ENCODE data around the gene NALCN.

Gene NALCN

DNA sequence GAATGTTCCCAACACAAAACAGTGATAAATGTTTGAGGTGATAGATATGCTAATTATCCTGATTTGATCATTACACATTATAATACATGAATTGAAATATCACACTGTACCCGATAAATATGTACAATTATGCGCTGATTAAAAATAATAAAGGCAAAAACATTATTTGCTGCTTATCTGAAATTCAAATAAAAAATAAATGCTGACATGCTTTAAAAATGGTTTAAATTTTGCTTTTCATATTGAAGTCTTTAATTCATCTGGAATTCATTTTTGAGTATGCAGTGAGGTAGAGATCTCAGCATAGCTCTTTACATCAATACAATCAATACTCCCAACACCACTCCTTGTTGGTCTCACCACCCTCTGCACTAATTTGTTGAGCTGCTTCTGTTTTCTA is 330.8 kb downstream of the NALCN start:
- Histone ChIP-seq H4K8ac (ENCODE audit: low read depth, low read length) (no peak overlapping the region), H2BK120ac (ENCODE audit: low read depth, low read length) (no peak overlapping the region), H3K36me3 (ENCODE audit: control insufficient read depth, insufficient read depth, low read length) (no peaks in the 10 kb centered on the region), H2AK5ac (ENCODE audit: low read length) (no peak overlapping the region), H2BK15ac (replicated peaks; ENCODE audit: low read depth) (no peak overlapping the region), H2BK5ac (ENCODE audit: low read length) (no peak overlapping the region), H3K27me3 (ENCODE audit: insufficient read depth, low read length, poor library complexity) (no peaks in the 10 kb centered on the region), H3K9ac (ENCODE audit: low read length) (no peak overlapping the region), H3K4me3 (ENCODE audit: low read length) (no peak overlapping the region), H3K4ac (ENCODE audit: low read depth, low read length) (no peak overlapping the region), H3K56ac (ENCODE audit: low read length) (no peak overlapping the region), H3K18ac (ENCODE audit: low read length) (no peak overlapping the region), H3K27ac (ENCODE audit: low read depth, low read length) (no peak overlapping the region), H3K79me2 (ENCODE audit: control insufficient read depth, insufficient read depth, low read length) (no peaks in the 10 kb centered on the region), H3K23ac (ENCODE audit: low read length) (no peak overlapping the region), H4K5ac (ENCODE audit: low read length) (no peak overlapping the region), H3K79me1 (ENCODE audit: low read length) (no peaks in the 10 kb centered on the region), H3K4me1 (ENCODE audit: control insufficient read depth, low read depth, low read length) (no peaks in the 10 kb centered on the region), H3K4me2 (ENCODE audit: low read length) (no peak overlapping the region)
- no peak for DNase-seq
- no CpG with 5 or more reads among the region's 2 CpGs for whole genome bisulfite sequencing (ENCODE audit: extremely low coverage, insufficient coverage, low lambda C conversion rate)

GRCh38 chr13:101082441-101082840 is 333.9 kb downstream of the NALCN start:
- H3K18ac ChIP-seq (ENCODE audit: low read length): no peak overlapping the region
- no peak overlapping the region for H2BK5ac ChIP-seq (ENCODE audit: low read length)

GRCh38 chr13:101080616-101081015 is 335.7 kb downstream of the NALCN start:
- no peak overlapping the region for H3K27ac ChIP-seq (ENCODE audit: low read depth, low read length)
- H3K4me1 ChIP-seq (ENCODE audit: control insufficient read depth, low read depth, low read length): no peaks in the 10 kb centered on the region
- no peaks in the 10 kb centered on the region for H3K27me3 ChIP-seq (ENCODE audit: insufficient read depth, low read length, poor library complexity)
- no peak overlapping the region for H2BK5ac ChIP-seq (ENCODE audit: low read length)
- H3K23ac ChIP-seq (ENCODE audit: low read length): no peak overlapping the region
- no peaks in the 10 kb centered on the region for H3K79me1 ChIP-seq (ENCODE audit: low read length)
- H3K4me2 ChIP-seq (ENCODE audit: low read length): no peak overlapping the region
- no peak overlapping the region for H3K18ac ChIP-seq (ENCODE audit: low read length)
- H2BK120ac ChIP-seq (ENCODE audit: low read depth, low read length): no peak overlapping the region
- no peak overlapping the region for H2BK15ac ChIP-seq (replicated peaks; ENCODE audit: low read depth)
- DNase-seq: no peak
- H3K4me3 ChIP-seq (ENCODE audit: low read length): no peak overlapping the region
- no peak overlapping the region for H3K56ac ChIP-seq (ENCODE audit: low read length)
- H4K5ac ChIP-seq (ENCODE audit: low read length): no peak overlapping the region
- H2AK5ac ChIP-seq (ENCODE audit: low read length): no peak overlapping the region
- H3K79me2 ChIP-seq (ENCODE audit: control insufficient read depth, insufficient read depth, low read length): no peaks in the 10 kb centered on the region
- H4K8ac ChIP-seq (ENCODE audit: low read depth, low read length): no peak overlapping the region
- no peak overlapping the region for H3K9ac ChIP-seq (ENCODE audit: low read length)
- no peak overlapping the region for H3K4ac ChIP-seq (ENCODE audit: low read depth, low read length)
- no peaks in the 10 kb centered on the region for H3K36me3 ChIP-seq (ENCODE audit: control insufficient read depth, insufficient read depth, low read length)

More at GRCh38 chr13:101082441-101082840, 333.9 kb downstream of the NALCN start:
- no peak overlapping the region for H3K23ac ChIP-seq (ENCODE audit: low read length)
- H3K4me3 ChIP-seq (ENCODE audit: low read length): no peak overlapping the region
- WGBS (ENCODE audit: extremely low coverage, insufficient coverage, low lambda C conversion rate): no CpG with 5 or more reads among the region's 5 CpGs
- H2BK120ac ChIP-seq (ENCODE audit: low read depth, low read length): no peak overlapping the region
- no peak overlapping the region for H2AK5ac ChIP-seq (ENCODE audit: low read length)
- H3K56ac ChIP-seq (ENCODE audit: low read length): no peak overlapping the region
- H4K8ac ChIP-seq (ENCODE audit: low read depth, low read length): no peak overlapping the region
- H3K27me3 ChIP-seq (ENCODE audit: insufficient read depth, low read length, poor library complexity): no peaks in the 10 kb centered on the region
- H3K79me2 ChIP-seq (ENCODE audit: control insufficient read depth, insufficient read depth, low read length): no peaks in the 10 kb centered on the region
- H3K36me3 ChIP-seq (ENCODE audit: control insufficient read depth, insufficient read depth, low read length): no peaks in the 10 kb centered on the region
- H3K9ac ChIP-seq (ENCODE audit: low read length): no peak overlapping the region
- no peak overlapping the region for H2BK15ac ChIP-seq (replicated peaks; ENCODE audit: low read depth)
- no peak for DNase-seq
- H4K5ac ChIP-seq (ENCODE audit: low read length): no peak overlapping the region
- H3K27ac ChIP-seq (ENCODE audit: low read depth, low read length): no peak overlapping the region
- no peaks in the 10 kb centered on the region for H3K79me1 ChIP-seq (ENCODE audit: low read length)
- no peaks in the 10 kb centered on the region for H3K4me1 ChIP-seq (ENCODE audit: control insufficient read depth, low read depth, low read length)
- H3K4me2 ChIP-seq (ENCODE audit: low read length): no peak overlapping the region
- H3K4ac ChIP-seq (ENCODE audit: low read depth, low read length): no peak overlapping the region

- Histone ChIP-seq H2BK15ac (replicated peaks; ENCODE audit: low read depth) (no peak overlapping the region), H4K8ac (ENCODE audit: low read depth, low read length) (no peak overlapping the region)
- WGBS (ENCODE audit: extremely low coverage, insufficient coverage, low lambda C conversion rate): no CpG with 5 or more reads among the region's 12 CpGs
These were observed 351.0 kb downstream of the NALCN start for GRCh38 chr13:101065329-101065728.

GRCh38 chr13:101059793-101060192 is 356.5 kb downstream of the NALCN start:
- no peaks in the 10 kb centered on the region for H3K79me2 ChIP-seq (ENCODE audit: control insufficient read depth, insufficient read depth, low read length)
- WGBS (ENCODE audit: extremely low coverage, insufficient coverage, low lambda C conversion rate): no CpG with 5 or more reads among the region's 10 CpGs

More at GRCh38 chr13:101065329-101065728, 351.0 kb downstream of the NALCN start:
- Histone ChIP-seq H3K4me1 (ENCODE audit: control insufficient read depth, low read depth, low read length) (no peaks in the 10 kb centered on the region), H2BK5ac (ENCODE audit: low read length) (no peak overlapping the region), H3K4ac (ENCODE audit: low read depth, low read length) (no peak overlapping the region), H3K4me3 (ENCODE audit: low read length) (no peak overlapping the region), H3K4me2 (ENCODE audit: low read length) (no peak overlapping the region), H3K27ac (ENCODE audit: low read depth, low read length) (no peak overlapping the region), H3K36me3 (ENCODE audit: control insufficient read depth, insufficient read depth, low read length) (no peaks in the 10 kb centered on the region), H3K56ac (ENCODE audit: low read length) (no peak overlapping the region), H2BK120ac (ENCODE audit: low read depth, low read length) (no peak overlapping the region), H3K79me2 (ENCODE audit: control insufficient read depth, insufficient read depth, low read length) (no peaks in the 10 kb centered on the region), H3K18ac (ENCODE audit: low read length) (no peak overlapping the region), H3K9ac (ENCODE audit: low read length) (no peak overlapping the region), H3K27me3 (ENCODE audit: insufficient read depth, low read length, poor library complexity) (no peaks in the 10 kb centered on the region), H3K79me1 (ENCODE audit: low read length) (no peaks in the 10 kb centered on the region), H4K5ac (ENCODE audit: low read length) (no peak overlapping the region), H2AK5ac (ENCODE audit: low read length) (no peak overlapping the region), H3K23ac (ENCODE audit: low read length) (no peak overlapping the region)
- DNase-seq: no peak

DNA sequence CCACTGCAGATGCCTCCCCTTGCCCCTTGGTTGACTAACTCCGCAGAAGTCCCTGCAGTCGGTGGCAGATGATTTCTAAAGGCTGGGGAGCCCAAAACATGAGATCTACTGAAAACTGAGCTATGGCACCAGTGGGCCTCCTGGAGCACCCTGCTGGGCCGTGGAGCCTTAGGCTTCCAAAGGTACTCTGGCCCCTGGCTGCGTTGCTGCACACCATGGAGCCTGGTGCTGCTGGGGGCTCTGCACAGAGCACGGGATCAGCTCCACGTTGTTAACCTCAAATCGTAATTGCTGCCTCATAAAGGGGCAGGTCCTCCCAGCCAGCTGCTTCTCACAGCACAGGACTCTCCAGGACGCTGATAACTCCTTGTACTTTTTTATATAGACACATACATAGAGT is 357.5 kb downstream of the NALCN start:
- WGBS (ENCODE audit: extremely low coverage, insufficient coverage, low lambda C conversion rate): no CpG with 5 or more reads among the region's 8 CpGs
- Histone ChIP-seq H3K79me2 (ENCODE audit: control insufficient read depth, insufficient read depth, low read length) (no peaks in the 10 kb centered on the region), H2BK15ac (replicated peaks; ENCODE audit: low read depth) (no peak overlapping the region), H2AK5ac (ENCODE audit: low read length) (no peak overlapping the region), H3K4ac (ENCODE audit: low read depth, low read length) (no peak overlapping the region), H3K9ac (ENCODE audit: low read length) (no peak overlapping the region), H3K36me3 (ENCODE audit: control insufficient read depth, insufficient read depth, low read length) (no peaks in the 10 kb centered on the region), H3K4me3 (ENCODE audit: low read length) (no peak overlapping the region), H3K23ac (ENCODE audit: low read length) (no peak overlapping the region), H3K56ac (ENCODE audit: low read length) (no peak overlapping the region), H3K27ac (ENCODE audit: low read depth, low read length) (no peak overlapping the region), H3K79me1 (ENCODE audit: low read length) (no peaks in the 10 kb centered on the region), H3K18ac (ENCODE audit: low read length) (no peak overlapping the region), H3K4me2 (ENCODE audit: low read length) (no peak overlapping the region), H4K5ac (ENCODE audit: low read length) (no peak overlapping the region), H3K4me1 (ENCODE audit: control insufficient read depth, low read depth, low read length) (peaks cover 3% of the 10 kb centered on the region), H2BK120ac (ENCODE audit: low read depth, low read length) (no peak overlapping the region), H4K8ac (ENCODE audit: low read depth, low read length) (no peak overlapping the region), H2BK5ac (ENCODE audit: low read length) (no peak overlapping the region), H3K27me3 (ENCODE audit: insufficient read depth, low read length, poor library complexity) (no peaks in the 10 kb centered on the region)
- no peak for DNase-seq

More at GRCh38 chr13:101059793-101060192, 356.5 kb downstream of the NALCN start:
- Histone ChIP-seq H4K8ac (ENCODE audit: low read depth, low read length) (no peak overlapping the region), H2BK120ac (ENCODE audit: low read depth, low read length) (no peak overlapping the region), H3K4me3 (ENCODE audit: low read length) (no peak overlapping the region), H2BK5ac (ENCODE audit: low read length) (no peak overlapping the region), H3K4me2 (ENCODE audit: low read length) (no peak overlapping the region), H3K23ac (ENCODE audit: low read length) (no peak overlapping the region), H3K79me1 (ENCODE audit: low read length) (no peaks in the 10 kb centered on the region), H2AK5ac (ENCODE audit: low read length) (no peak overlapping the region), H3K56ac (ENCODE audit: low read length) (no peak overlapping the region), H3K27ac (ENCODE audit: low read depth, low read length) (no peak overlapping the region), H3K4ac (ENCODE audit: low read depth, low read length) (no peak overlapping the region), H3K27me3 (ENCODE audit: insufficient read depth, low read length, poor library complexity) (no peaks in the 10 kb centered on the region), H3K18ac (ENCODE audit: low read length) (no peak overlapping the region), H4K5ac (ENCODE audit: low read length) (no peak overlapping the region), H3K9ac (ENCODE audit: low read length) (no peak overlapping the region), H3K4me1 (ENCODE audit: control insufficient read depth, low read depth, low read length) (peaks cover 3% of the 10 kb centered on the region), H3K36me3 (ENCODE audit: control insufficient read depth, insufficient read depth, low read length) (no peaks in the 10 kb centered on the region), H2BK15ac (replicated peaks; ENCODE audit: low read depth) (no peak overlapping the region)
- no peak for DNase-seq
